IMR-90 (cell line): Measurements from ENCODE around the gene TUBGCP3. TPM values are rescaled to one million over a fixed set of nuclear protein-coding genes. Genes with fewer than 3 reads are reported as not detected.

Experiments used
- ATAC-seq: fragments of 200-7000 bp; cut with Tn5 transposase; 2 replicates; pipeline ENCODE4 v1.9.1; 2020; ENCODE audit warnings: low read depth, mild to moderate bottlenecking, moderate library complexity
- BruUV-seq: library from RNA; stranded (reverse); fragments of 400-500 nt; replicated peaks from 2 replicates; lab custom pipeline; 2021; lab: Mats Ljungman, UMichigan
- CTCF ChIA-PET: fragments of 300-600 bp; formaldehyde crosslinking; extraction: SDS; loops from one replicate; lab custom pipeline; 2021; ENCODE audit warnings: antibody characterized with exemption; lab: Yijun Ruan, JAX
- POLR2A ChIA-PET: fragments of 300-600 bp; sonication (Branson Sonifier 250); formaldehyde crosslinking; loops from one replicate; lab custom pipeline; 2022; ENCODE audit warnings: antibody characterized with exemption; ENCODE audit not compliant: unreplicated experiment; lab: Charles Lee
- DNase-seq: peaks from one replicate; pipeline ENCODE4 v3.0.0; 2013
- H2AFZ ChIP-seq: replicated peaks from 2 replicates; pipeline ENCODE3; 2013; ENCODE audit warnings: low read length, mild to moderate bottlenecking; ENCODE audit not compliant: poor library complexity
- H2AK5ac ChIP-seq: 2 replicates; pipeline ENCODE4 v1.6.1; 2013; ENCODE audit warnings: low read depth, low read length, inconsistent platforms
- H2AK9ac ChIP-seq: replicated peaks from 2 replicates; pipeline ENCODE3; 2013; ENCODE audit warnings: mild to moderate bottlenecking, low read depth, low read length, moderate library complexity; ENCODE audit not compliant: poor library complexity
- H2BK120ac ChIP-seq: 2 replicates; pipeline ENCODE4 v1.6.1; 2013; ENCODE audit warnings: low read depth, low read length, inconsistent platforms
- H2BK15ac ChIP-seq: 3 replicates; pipeline ENCODE4 v1.6.1; 2013; ENCODE audit warnings: low read depth, low read length, inconsistent platforms
- H2BK20ac ChIP-seq: 2 replicates; pipeline ENCODE4 v1.6.1; 2013; ENCODE audit warnings: low read depth, mild to moderate bottlenecking, inconsistent platforms, low read length, moderate library complexity
- H2BK5ac ChIP-seq: 2 replicates; pipeline ENCODE4 v1.6.1; 2013; ENCODE audit warnings: mild to moderate bottlenecking, low read depth, low read length, inconsistent platforms; ENCODE audit not compliant: poor library complexity, severe bottlenecking
- H3K14ac ChIP-seq: replicated peaks from 2 replicates; pipeline ENCODE4 v1.6.1; 2013; ENCODE audit warnings: low read depth, low read length, inconsistent platforms
- H3K18ac ChIP-seq: 2 replicates; pipeline ENCODE4 v1.6.1; 2013; ENCODE audit warnings: low read depth, low read length, control low read depth
- H3K23ac ChIP-seq: 2 replicates; pipeline ENCODE4 v1.6.1; 2013; ENCODE audit warnings: low read depth, low read length, inconsistent platforms
- H3K27ac ChIP-seq: 2 replicates; pipeline ENCODE4 v1.5.1; 2013; ENCODE audit warnings: mild to moderate bottlenecking, control low read depth, low read length; ENCODE audit not compliant: insufficient read depth
- H3K27me3 ChIP-seq: 2 replicates; pipeline ENCODE4 v1.6.1; 2013; ENCODE audit warnings: low read length; ENCODE audit not compliant: control insufficient read depth, insufficient read depth
- H3K36me3 ChIP-seq: 2 replicates; pipeline ENCODE4 v1.6.1; 2013; ENCODE audit warnings: low read length, mixed read lengths; ENCODE audit not compliant: control insufficient read depth, insufficient read depth
- H3K4ac ChIP-seq: 2 replicates; pipeline ENCODE4 v1.6.1; 2013; ENCODE audit warnings: low read depth, low read length, inconsistent platforms
- H3K4me1 ChIP-seq: 2 replicates; pipeline ENCODE4 v1.6.1; 2013; ENCODE audit warnings: low read length, mixed read lengths; ENCODE audit not compliant: control insufficient read depth, insufficient read depth
- H3K4me2 ChIP-seq: 2 replicates; pipeline ENCODE4 v1.6.1; 2013; ENCODE audit warnings: low read depth, mild to moderate bottlenecking, control low read depth, low read length, moderate library complexity
- H3K4me3 ChIP-seq: 2 replicates; pipeline ENCODE4 v1.5.1; 2013; ENCODE audit warnings: low read depth, mild to moderate bottlenecking, control low read depth, low read length, moderate library complexity; ENCODE audit not compliant: insufficient read depth
- H3K56ac ChIP-seq: 2 replicates; pipeline ENCODE4 v1.6.1; 2013; ENCODE audit warnings: low read length, inconsistent platforms; ENCODE audit not compliant: insufficient read depth; ENCODE audit errors: extremely low read depth
- H3K79me1 ChIP-seq, 2 experiments: 2 replicates each; pipeline ENCODE4 v1.6.1; 2013; ENCODE audit warnings: low read length in 2 of 2, inconsistent platforms in 1 of 2, low read depth in 1 of 2
- H3K9ac ChIP-seq: 2 replicates; pipeline ENCODE4 v1.6.1; 2013; ENCODE audit warnings: low read depth, low read length, control low read depth
- H3K9me1 ChIP-seq: 2 replicates; pipeline ENCODE4 v1.6.1; 2013; ENCODE audit warnings: low read length, inconsistent platforms; ENCODE audit not compliant: insufficient read depth
- H3K9me3 ChIP-seq: 2 replicates; pipeline ENCODE4 v1.6.1; 2013; ENCODE audit warnings: low read length; ENCODE audit not compliant: control insufficient read depth, insufficient read depth
- H4K20me1 ChIP-seq: 2 replicates; pipeline ENCODE4 v1.6.1; 2013; ENCODE audit warnings: low read length, inconsistent platforms; ENCODE audit not compliant: insufficient read depth
- H4K5ac ChIP-seq: 2 replicates; pipeline ENCODE4 v1.6.1; 2013; ENCODE audit warnings: mild to moderate bottlenecking, low read depth, low read length, control low read depth
- H4K8ac ChIP-seq, 2 experiments: 2 replicates each; pipeline ENCODE4 v1.6.1; 2013; ENCODE audit warnings: low read depth in 2 of 2, low read length in 2 of 2, control low read depth in 1 of 2, inconsistent platforms in 1 of 2
- H4K91ac ChIP-seq: 2 replicates; pipeline ENCODE4 v1.6.1; 2013; ENCODE audit warnings: low read depth, low read length, inconsistent platforms; ENCODE audit not compliant: insufficient read depth
- NFE2L2 ChIP-seq: fragments of 150-350 bp; IDR thresholded peaks from 2 replicates; pipeline ENCODE4 v1.6.1; 2016; ENCODE audit warnings: low read depth, mild to moderate bottlenecking, low read length
- RCOR1 ChIP-seq: IDR thresholded peaks from 2 replicates; pipeline ENCODE4 v1.6.1; 2012; ENCODE audit warnings: mild to moderate bottlenecking, low read length, improper control_type of control experiment; ENCODE audit not compliant: insufficient replicate concordance
- WGBS, 2 experiments: methylation state at CpG; one replicate each; pipeline versions ENCODE4 v1.1.5 to v1.1.7; 2013; ENCODE audit warnings: missing lambda C conversion rate in 2 of 2; ENCODE audit not compliant: insufficient read length in 1 of 2; ENCODE audit errors: extremely low coverage in 2 of 2; 5-methylcytosine and 5-hydroxymethylcytosine counted together
- dilution Hi-C: fragments of 300-500 bp; cut with HindIII; formaldehyde crosslinking; loops from one replicate; pipeline ENCODE4 v1.14.3; 2018; ENCODE audit warnings: low sequenced_read_pairs; ENCODE audit not compliant: unreplicated experiment
- in situ Hi-C: fragments of 300-500 bp; cut with MboI; formaldehyde crosslinking; loops from 3 replicates; pipeline ENCODE4 v1.14.3; 2019; ENCODE audit warnings: low sequenced_read_pairs, inconsistent platforms, mixed read lengths
- intact Hi-C: fragments of 100-400 bp; cut with micrococcal nuclease; formaldehyde crosslinking; loops from 2 replicates; pipeline ENCODE4 v1.10.0; 2022
- polyA plus RNA-seq, 3 experiments: library from polyadenylated mRNA; depleted of rRNA; stranded (reverse); fragments of >200 nt; gene quantifications; 2 replicates each; pipeline ENCODE4 v1.2.3, GENCODE V29; 2012; ENCODE audit warnings: low replicate concordance in 1 of 3
- total RNA-seq: library from RNA; depleted of rRNA; stranded (reverse); fragments of >200 nt; gene quantifications from 2 replicates; pipeline ENCODE4 v1.2.3, GENCODE V29; 2012
- TF ChIP-seq, protein P1 (sequence below): conservative IDR thresholded peaks from 2 replicates; pipeline ENCODE4 v1.5.1; 2012; ENCODE audit warnings: mild to moderate bottlenecking, low read depth, low read length, improper control_type of control experiment

TUBGCP3 gene
- total and polyA plus RNA-seq, 2 of the 4 experiments (the other 2 are of a cell fraction) = 16.0 to 17.8 TPM

GRCh38 chr13:112635323-112635722 lies 47.4 kb upstream of the TUBGCP3 start:
- Histone ChIP-seq H2AK5ac (no peak overlapping the region), H2BK5ac (no peak overlapping the region), H4K20me1 (no peaks in the 10 kb centered on the region), H3K4ac (no peak overlapping the region), H4K8ac (no peak overlapping the region), H3K4me3 (no peak overlapping the region), H3K4me1 (0 out of 2 replicates have a peak, but pooled peaks cover 2% of the 10 kb centered on the region), H2AFZ (no peak overlapping the region), H4K5ac (no peak overlapping the region), H3K18ac (no peak overlapping the region), H2BK15ac (no peak overlapping the region), H3K27ac (no peak overlapping the region), H3K14ac (no peak overlapping the region), H3K56ac (no peak overlapping the region), H3K36me3 (no peaks in the 10 kb centered on the region), H4K91ac (no peak overlapping the region), H3K9ac (no peak overlapping the region), H3K9me1 (no peaks in the 10 kb centered on the region), H3K23ac (no peak overlapping the region), H3K79me1 (no peaks in the 10 kb centered on the region), H2BK120ac (no peak overlapping the region), H3K9me3 (no peaks in the 10 kb centered on the region), H3K27me3 (peaks cover 55% of the 10 kb centered on the region), H2BK20ac (no peak overlapping the region), H3K4me2 (no peak overlapping the region), H2AK9ac (no peak overlapping the region)
- DNase-seq (no peak), ATAC-seq (no peak)
- WGBS, 2 experiments = no CpG with 5 or more reads among the region's 6 CpGs
- CTCF ChIA-PET = no interaction called here
- dilution Hi-C loops (no loop called here), intact Hi-C loops (no loop called here), in situ Hi-C loops (no loop called here)
- BruUV-seq = no TSS peak
- TF ChIP-seq NFE2L2 (no peak), RCOR1 (no peak)
- TF ChIP-seq, protein P1, sequence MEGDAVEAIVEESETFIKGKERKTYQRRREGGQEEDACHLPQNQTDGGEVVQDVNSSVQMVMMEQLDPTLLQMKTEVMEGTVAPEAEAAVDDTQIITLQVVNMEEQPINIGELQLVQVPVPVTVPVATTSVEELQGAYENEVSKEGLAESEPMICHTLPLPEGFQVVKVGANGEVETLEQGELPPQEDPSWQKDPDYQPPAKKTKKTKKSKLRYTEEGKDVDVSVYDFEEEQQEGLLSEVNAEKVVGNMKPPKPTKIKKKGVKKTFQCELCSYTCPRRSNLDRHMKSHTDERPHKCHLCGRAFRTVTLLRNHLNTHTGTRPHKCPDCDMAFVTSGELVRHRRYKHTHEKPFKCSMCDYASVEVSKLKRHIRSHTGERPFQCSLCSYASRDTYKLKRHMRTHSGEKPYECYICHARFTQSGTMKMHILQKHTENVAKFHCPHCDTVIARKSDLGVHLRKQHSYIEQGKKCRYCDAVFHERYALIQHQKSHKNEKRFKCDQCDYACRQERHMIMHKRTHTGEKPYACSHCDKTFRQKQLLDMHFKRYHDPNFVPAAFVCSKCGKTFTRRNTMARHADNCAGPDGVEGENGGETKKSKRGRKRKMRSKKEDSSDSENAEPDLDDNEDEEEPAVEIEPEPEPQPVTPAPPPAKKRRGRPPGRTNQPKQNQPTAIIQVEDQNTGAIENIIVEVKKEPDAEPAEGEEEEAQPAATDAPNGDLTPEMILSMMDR = no peak
- POLR2A ChIA-PET = no interaction called here
